GM03348 (cell line): ENCODE results near the gene IFI27L1.

Source experiments
- DNase-seq: peaks from one replicate; pipeline ENCODE4 v3.0.0; 2012; ENCODE audit warnings: low spot score

Gene IFI27L1

DNA sequence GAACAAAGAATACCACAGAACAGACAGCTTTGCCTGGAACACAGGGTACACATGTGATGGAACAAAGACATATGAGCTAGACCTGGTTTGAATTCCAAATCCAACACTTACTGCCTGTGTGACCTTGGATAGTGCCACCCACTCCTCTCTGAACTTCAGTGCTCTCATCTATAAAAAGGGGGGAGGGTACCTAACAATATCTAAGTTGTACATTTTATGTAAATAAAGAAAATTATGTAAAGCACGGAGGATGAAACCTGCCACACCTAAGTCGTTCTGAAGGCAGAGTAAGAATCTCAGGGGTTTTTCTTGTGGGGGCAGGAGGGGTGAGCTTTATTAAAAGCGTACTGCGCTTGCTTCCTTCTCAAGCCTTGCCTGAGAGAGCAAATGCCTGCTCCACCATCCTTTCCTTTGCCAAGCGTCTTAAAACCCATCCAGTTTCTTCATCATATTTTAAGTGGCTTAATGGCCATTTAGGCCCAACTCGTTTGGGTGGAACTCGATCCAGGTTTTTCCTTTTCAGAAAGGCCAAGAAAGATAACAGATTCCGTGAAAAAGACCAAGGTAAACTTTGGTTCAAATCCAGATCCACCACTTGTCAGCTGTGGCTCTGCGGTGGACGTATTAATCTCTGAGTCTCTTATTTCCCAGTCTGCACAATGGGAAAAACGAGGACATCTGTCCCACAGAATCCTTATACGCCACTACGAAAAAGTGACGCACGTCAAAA lies 1.1 kb upstream of the IFI27L1 start:
- DNase-seq, result no peak

DNA sequence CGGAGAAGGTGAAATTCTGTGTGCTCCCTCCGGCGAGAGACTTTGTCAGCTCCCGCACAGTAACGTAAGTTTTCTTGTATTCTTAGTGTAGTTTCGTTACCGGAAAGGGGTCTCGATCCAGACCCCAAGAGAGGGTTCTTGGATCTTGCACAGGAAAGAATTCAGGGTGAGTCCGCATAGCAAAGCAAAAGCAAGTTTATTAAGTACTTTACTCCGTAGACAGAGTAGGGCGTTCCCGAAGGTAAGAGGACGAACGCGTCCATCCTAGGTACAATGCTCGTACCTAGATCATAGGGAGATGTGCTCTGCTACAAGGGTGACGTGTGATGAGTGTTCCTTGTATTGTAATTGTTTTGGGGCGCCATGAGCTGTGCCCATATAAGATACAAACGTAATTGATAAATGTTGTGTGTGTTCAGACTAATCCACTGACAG lies 293 bp downstream of the IFI27L1 start:
- DNase-seq, result no peak

GRCh38 chr14:94087891-94088290 lies 6.8 kb downstream of the IFI27L1 start:
- DNase-seq, result no peak

DNA sequence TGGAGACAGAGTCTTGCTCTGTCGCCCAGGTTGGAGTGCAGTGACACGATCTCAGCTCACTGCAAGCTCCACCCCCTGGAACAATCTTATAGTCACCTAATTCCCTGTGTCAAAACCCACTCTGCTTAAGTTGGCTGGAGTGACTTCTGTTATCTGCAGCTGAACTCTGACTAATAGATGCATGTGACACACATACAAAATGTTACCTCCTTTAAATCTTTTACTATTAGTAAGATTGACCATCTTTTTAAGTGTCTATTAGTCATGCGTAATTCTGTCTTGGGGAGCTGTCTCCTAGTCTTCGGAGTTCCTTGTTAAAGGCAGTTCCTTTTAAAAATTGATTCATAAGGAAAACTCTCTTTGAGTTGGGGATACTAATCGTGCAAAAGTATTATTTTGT lies 7.4 kb downstream of the IFI27L1 start:
- no peak for DNase-seq

DNA sequence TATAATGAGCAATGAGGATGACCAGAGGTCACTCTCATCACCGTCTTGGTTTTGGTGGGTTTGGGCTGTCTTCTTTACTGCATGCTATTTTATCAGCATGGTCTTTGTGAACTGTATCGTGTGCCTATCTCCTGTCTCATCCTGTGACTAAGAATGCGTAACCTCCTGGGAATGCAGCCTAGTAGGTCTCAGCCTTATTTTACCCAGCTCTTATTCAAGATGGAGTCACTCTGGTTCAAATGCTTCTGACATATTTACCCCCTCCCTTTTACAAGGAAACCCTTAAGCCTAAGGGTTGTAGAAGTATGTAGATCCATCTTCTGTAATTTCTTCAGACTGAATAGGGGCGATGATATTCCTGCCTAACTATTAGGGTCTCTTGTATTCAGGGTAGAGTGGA lies 8.4 kb downstream of the IFI27L1 start:
- no peak for DNase-seq

DNA sequence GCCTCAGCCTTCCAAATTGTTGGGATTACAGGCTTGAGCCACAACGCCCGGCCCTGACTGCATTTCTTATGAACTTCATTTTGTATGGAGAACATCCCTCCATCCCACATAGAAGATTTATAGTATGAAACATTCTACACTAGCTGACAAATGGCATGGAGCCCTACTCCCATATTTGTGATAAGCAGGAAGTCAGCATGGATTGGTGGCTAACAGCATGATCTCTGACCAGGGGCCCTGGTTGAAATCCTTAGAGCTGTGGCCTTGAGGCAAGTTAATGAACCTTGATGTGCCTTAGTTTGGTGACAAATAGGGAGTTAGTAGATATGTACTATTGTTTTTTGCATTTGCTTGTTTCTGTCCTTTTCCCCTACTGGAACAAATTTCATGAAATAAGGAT lies 12.3 kb downstream of the IFI27L1 start:
- no peak for DNase-seq

GRCh38 chr14:94097091-94097490 lies 16.0 kb downstream of the IFI27L1 start:
- DNase-seq, result no peak

- DNase-seq, result peak; percentile 64
Measured at GRCh38 chr14:94098326-94098992, 17.3 kb downstream of the IFI27L1 start.

- DNase-seq, result no peak
Measured at GRCh38 chr14:94099006-94099405, 17.9 kb downstream of the IFI27L1 start.

GRCh38 chr14:94100847-94101246 lies 19.7 kb downstream of the IFI27L1 start:
- DNase-seq, result peak; percentile 89

DNA sequence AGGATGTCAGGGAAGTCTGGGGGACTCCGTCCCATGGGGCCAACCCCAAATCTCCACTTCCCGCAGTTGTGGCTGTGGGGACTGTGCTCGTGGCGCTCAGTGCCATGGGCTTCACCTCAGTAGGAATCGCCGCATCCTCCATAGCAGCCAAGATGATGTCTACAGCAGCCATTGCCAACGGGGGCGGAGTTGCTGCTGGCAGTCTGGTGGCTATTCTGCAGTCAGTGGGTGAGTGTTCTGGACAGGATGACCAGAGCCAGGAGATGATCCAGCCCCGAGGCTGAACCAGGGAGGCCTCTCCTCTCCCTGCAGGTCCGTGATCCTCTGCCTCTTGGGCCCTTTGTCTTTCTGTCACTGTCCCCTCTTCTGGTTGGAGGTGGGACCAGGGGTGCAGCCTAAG lies 20.6 kb downstream of the IFI27L1 start:
- DNase-seq, result no peak

- DNase-seq, result no peak
Measured at GRCh38 chr14:94102768-94103482, 21.8 kb downstream of the IFI27L1 start.

DNA sequence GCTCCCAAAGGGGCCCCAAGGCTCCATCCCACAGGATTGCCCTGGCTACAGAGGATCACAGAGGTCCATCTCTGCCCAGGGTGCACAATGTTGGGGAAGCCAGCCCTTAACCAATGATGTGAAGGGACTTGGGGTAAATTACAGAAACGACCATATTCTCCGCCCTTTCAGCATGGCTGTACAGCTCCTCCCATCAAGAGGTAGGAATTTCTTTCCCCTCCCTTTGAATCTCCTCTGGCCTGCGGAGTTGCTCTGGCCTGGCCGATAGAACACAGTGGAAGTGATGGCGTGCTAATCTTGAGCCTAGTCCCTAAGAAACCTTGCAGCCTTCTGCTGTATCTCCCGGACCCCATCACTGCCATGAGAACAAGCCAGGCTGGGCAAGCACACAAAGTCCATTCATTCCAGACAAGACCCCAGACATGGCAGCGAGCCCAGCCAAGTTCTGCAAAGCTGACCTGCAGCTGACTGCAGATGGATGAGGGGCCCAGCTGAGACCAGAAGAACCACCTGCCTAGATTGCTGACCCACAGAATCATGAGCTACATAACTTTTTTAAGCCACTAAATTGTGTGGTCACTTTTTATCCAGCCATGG lies 22.5 kb downstream of the IFI27L1 start:
- no peak for DNase-seq

- DNase-seq, result no peak
Measured at GRCh38 chr14:94104731-94105130, 23.6 kb downstream of the IFI27L1 start.

GRCh38 chr14:94109915-94110250 lies 28.8 kb downstream of the IFI27L1 start:
- DNase-seq, result no peak

GRCh38 chr14:94110552-94111181 lies 29.6 kb downstream of the IFI27L1 start, which contains the start of gene IFI27:
Gene IFI27 (plus strand): TSS chr14:94110736.
- DNase-seq, result no peak

GRCh38 chr14:94111276-94112095 lies 30.4 kb downstream of the IFI27L1 start:
- no peak for DNase-seq

GRCh38 chr14:94112513-94113063 lies 31.5 kb downstream of the IFI27L1 start:
- DNase-seq, result no peak

DNA sequence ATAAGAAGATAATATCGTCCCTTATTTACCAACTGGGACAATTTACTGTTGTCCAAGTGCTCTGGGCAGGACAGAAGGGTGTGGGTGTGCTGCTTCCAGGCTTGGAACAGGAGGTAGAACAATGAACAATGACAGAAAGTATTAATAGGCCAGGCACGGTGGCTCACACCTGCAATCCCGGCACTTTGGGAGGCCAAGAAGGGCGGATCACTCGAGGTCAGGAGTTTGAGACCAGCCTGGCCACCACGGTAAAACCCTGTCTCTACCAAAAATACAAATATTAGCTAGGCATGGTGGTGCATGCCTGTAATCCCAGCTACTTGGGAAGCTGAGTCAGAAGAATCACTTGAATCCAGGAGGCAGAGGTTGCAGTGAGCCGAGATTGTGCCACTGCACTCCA lies 32.0 kb downstream of the IFI27L1 start:
- DNase-seq, result no peak

DNA sequence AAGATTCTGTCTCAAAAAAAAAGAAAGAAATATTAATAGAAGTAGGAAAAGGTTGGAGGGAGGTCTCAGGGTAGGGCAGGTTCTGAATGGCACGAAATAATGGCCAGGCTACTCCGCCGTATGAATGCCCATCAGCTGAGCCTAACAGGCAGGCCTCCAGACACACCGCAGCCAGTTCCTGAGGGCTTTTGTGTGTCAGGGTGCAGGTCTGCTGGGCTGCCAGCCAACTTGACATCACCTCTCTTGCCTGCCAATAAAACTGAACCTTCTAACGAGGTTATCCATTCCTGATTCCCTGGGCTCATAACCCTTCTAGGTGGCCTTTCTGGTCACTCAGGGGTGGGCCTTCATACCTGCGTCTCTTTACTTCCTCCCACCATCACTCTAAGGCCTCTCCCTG lies 32.4 kb downstream of the IFI27L1 start:
- DNase-seq, result no peak
